Measurements from ENCODE around the gene SOX30.

DNA sequence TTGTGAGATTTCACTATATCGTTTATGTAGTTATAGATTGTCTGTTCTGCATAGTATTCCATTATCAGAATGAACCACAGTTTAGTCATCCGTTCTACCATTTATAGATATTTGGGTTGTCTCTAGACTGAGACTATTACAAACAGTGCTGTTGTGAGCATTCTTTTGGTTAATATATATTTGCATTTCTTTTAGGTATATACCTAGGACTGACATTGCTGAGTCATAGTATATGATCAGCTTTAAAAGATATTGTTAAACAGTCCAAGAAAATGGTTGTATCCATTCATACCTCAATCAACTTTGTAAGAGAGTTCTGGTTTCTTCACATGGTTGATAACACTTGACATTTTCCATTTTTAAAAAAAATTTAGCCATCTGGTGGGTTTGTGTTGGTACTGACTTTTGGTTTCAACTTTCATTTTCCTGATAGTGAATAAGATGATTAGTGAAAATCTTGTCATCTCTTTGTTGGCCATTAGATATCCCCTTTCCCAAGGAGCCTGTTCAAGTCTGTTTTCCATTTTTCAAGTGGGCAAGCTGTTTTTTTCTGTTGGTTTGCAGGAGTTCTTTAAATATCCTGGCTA is 53.8 kb downstream of the SOX30 start:
- TF ChIP-seq, protein P1, sequence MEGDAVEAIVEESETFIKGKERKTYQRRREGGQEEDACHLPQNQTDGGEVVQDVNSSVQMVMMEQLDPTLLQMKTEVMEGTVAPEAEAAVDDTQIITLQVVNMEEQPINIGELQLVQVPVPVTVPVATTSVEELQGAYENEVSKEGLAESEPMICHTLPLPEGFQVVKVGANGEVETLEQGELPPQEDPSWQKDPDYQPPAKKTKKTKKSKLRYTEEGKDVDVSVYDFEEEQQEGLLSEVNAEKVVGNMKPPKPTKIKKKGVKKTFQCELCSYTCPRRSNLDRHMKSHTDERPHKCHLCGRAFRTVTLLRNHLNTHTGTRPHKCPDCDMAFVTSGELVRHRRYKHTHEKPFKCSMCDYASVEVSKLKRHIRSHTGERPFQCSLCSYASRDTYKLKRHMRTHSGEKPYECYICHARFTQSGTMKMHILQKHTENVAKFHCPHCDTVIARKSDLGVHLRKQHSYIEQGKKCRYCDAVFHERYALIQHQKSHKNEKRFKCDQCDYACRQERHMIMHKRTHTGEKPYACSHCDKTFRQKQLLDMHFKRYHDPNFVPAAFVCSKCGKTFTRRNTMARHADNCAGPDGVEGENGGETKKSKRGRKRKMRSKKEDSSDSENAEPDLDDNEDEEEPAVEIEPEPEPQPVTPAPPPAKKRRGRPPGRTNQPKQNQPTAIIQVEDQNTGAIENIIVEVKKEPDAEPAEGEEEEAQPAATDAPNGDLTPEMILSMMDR (IDR thresholded peaks at IDR 0.05; ENCODE audit: poor library complexity) = no peak
- no peak for TF ChIP-seq EZH2phosphoT487 (IDR thresholded peaks at IDR 0.05; ENCODE audit: low read depth, severe bottlenecking, unreplicated experiment)

All from hepatocyte (in vitro differentiated cells).